Tongue (tissue), 2 donors: ENCODE results near the gene GADL1. TPM values are rescaled to one million over a fixed set of nuclear protein-coding genes. Genes with fewer than 3 reads are reported as not detected.

Source experiments
- DNase-seq: peaks from one replicate; pipeline ENCODE4 v3.0.0-alpha.2; 2015
- total RNA-seq: library from RNA; depleted of rRNA; stranded (reverse); fragments of >200 nt; gene quantifications from one replicate; pipeline ENCODE4 v1.2.3, GENCODE V29; 2014

The GADL1 gene
- total RNA-seq, 1 donor from 2014 or later = 33.1 TPM

DNA sequence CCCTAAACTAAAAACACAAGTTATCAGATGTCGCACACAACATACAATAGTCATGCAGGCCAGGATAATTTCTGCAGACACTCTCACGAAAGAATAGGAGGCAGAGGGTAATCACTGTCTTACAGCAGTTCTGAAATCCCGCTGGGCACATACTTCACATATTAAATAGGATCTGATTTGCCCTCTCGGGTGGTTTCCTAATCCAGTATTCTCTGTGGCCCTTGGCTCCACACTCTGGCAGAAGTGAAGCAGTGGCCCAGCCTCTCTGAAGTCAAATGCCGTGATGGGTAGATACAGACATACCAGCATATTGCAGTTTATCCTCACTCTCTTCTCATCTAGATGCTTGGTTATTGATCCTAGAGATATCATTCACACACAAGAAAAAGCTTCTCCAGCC, 19.0 kb downstream of the GADL1 start:
- no peak for DNase-seq

DNA sequence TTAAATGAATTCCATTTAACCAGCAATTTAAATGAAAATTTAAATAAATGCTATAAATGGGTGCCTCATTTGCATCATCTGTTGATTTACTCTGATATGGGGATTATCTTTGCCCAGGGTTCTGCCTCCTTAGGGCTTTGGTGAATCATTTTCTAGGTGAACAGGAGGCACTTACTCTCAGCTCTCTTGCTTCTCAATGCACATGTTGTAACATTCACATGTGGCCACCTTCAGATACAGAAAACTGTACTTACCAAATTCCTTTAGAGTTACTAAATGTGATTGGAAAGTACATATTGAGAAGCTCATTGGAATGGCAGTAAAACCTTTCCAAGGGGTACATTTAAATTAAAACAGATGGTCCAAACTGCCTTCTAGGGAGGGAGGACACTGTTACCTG, 20.8 kb downstream of the GADL1 start:
- DNase-seq = no peak

DNA sequence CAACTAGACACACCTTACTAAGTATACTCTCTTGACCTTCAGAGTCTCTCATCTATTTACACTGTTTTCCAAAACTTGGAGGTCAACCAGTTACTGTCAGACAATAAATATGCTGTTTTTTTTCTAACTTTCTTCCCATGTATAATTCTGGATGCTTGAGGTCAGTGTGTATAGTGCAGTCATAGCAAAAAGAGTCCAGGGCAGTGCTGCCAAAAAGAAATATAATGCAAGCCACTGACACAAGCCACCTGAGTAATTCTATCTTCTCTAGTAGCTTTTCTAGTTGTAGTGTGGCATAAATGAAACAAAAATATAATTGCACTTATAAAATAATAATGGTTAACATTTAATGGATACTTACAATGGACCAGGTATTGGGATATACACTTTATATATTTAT, 21.6 kb downstream of the GADL1 start:
- DNase-seq = no peak

DNA sequence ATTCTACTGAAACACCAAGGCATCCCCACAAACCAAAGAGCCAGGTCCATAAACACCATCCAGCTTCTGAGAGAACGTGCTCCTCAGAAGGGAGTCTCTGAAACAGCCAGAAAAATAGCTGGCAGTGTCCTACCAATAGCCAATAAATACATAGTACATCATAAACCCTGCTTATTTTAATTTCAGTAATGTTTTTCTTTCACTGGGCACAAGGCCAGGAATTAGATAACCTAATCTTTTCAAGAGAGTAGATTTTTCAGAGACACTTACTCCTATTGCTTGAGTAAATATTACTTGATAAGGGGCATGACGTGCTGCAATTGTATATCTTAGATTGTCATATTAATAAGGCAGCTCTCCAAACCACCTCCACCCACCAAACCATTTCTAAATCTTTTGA, 22.7 kb downstream of the GADL1 start:
- no peak for DNase-seq

DNA sequence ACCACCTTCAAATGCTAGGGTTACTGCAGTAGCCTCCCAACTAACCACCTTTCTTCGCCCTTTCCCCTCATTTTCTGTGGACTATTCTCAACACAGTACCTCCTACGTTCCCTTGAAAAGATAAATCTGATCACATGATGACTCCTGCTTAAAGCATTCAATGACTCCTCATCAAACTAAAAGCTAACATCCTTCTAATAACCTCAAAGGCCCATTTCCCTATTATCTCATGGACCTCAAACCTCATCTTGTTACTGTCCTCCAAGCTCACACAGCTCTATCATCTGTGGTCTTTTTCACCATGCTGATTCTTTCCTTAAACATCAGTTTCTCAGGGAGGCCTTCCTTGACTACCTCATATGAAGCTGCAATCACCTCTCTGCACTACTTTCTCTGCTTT, 29.6 kb downstream of the GADL1 start:
- no peak for DNase-seq

DNA sequence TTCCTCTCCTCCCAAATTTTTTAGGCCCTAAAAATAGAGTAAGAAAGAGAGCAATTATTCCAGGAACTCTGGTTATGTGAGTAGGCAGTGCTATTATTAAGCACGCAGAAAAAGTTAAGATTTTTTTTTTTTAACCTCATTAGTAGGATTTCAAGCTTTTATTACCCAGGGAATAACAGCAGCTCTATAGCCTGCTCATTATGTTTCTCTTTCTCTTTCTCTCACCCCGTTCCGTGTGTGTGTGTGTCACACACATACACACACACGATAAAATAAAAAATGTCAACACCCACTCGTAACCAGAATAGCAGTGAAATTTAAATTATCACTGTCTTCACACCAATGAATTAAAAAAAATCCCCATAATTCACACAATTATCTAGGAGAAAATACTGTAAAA, 30.3 kb downstream of the GADL1 start:
- DNase-seq = no peak

DNA sequence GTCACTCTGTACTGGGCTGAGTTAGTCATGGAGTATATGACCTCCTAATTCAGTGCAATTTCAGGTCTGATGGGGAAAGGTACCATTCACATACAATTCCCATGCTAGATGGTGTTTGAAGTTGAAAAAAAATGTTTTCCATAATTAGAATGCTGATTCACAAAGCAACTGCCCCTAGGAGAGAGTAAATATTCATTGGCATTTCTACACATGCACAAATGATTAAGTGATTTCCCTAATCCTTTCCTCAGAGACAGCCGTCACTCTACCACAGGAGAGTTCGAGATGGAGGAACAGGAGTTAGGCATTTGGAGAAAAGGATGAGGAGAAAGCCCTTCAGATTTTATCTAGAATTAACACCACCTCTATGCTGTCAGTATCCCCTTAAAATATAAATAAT, 32.5 kb downstream of the GADL1 start:
- no peak for DNase-seq

DNA sequence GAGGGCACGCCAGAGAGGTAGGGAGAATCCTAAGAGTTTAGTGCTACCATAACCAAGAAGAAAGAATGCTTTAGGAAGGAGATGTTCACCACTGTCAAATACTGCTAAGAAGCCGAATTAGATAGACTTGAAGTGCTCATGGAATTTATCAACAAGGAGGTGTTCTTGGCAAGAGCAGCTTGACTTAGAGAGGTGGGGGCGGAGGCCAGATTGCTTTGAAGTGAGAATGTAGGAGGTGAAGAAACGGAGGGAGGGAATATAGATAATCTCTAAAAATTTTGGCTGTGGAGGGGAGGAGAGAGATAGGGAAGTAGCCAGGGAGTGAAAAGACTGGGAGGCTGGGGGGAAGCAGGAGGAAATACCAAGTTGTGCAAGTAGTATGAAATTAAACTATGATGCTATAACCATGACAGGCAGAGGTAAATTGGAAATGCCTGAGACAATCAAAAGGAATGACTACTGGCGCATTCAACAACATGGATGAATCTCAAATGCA, 35.5 kb downstream of the GADL1 start:
- DNase-seq = no peak

DNA sequence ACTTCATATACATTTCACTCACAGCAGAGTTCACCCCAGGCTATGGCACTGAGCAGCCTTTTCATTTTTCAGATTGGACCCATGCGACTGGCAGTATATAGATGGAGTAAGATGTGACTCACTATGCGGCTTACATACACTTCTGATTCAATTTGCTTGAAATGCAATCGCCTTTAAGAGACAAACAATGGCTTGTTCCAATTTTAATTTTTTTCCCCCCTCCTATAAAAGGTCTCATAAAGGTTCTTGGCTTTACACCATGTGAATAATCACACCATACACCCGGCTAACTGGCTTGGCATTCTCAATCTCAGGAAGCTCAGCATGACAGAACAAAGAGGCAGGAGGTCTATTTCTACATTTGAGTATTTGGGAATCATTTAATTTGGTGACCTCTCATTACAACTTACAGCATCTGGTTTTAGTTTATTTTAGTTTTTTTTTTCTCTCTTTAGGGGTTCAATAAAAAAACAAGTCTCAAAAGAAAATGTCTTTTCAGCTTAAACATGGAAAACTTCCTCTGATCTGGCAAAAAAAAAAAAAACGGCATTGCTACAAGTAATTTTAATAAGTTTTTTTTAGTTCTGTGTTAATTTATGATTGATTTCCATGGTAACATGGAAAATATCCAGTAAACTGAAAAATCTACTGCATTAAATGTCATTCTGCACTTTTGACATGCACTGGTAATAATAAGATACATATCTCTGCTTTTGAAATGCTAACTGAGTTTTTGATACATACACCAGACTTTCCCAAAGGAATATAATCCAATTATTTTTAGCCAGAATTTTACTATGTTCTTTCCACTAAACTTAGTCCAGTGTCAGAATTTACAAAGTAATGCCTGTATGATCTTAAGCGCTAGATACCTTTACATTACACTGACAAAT, 38.8 kb downstream of the GADL1 start:
- DNase-seq = peak; percentile 46

DNA sequence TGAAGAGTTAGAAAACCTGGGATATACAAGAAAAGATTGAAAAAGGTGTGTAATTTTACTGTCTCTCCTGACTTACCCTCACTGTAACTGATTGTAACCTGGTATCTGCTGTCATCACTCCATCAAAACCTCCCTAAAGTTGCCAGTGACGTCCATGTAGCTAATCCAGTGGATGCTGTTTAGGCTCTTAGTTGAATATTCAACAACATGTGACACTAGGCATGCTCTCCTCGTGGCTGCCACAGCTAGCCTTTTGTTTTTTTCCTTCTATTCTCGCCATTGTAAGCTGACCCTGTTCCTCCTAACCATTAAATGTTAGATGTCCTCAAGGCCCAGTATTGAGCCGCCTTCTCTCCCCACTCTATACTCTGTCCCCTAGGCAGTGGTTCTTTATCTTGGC, 41.6 kb downstream of the GADL1 start:
- DNase-seq = no peak

DNA sequence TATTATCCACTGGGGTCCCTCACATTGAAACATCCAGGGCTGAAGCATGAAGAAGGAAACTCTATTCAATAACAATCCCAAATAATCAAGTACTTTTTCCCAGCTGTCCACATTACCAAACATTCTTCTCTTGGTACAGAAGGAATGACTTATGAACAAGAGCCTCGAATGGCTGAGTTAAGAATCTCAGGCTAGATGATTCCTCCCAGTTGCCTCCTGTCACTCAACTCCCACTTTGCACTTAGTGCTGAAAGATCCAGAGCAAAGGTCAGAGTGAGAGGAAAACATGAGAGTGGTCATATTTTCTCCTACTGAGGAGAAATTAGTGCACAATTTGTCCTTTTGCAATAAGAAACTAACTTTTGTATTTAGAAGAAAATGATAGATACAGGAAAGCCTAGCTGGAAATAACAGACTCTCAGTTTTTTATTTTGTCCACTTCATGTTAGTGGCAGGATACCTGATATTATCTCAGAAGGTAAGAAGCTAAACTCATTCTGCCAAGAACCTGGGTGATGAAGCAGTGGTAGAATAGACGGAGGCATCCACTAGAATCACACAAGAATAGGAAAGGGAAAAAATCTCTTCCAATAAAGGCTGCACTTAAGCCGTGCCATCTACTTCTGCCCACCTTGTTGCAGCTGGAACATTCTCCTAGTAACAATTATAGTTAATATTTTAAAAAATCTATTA, 46.2 kb downstream of the GADL1 start:
- DNase-seq = peak; percentile 88

DNA sequence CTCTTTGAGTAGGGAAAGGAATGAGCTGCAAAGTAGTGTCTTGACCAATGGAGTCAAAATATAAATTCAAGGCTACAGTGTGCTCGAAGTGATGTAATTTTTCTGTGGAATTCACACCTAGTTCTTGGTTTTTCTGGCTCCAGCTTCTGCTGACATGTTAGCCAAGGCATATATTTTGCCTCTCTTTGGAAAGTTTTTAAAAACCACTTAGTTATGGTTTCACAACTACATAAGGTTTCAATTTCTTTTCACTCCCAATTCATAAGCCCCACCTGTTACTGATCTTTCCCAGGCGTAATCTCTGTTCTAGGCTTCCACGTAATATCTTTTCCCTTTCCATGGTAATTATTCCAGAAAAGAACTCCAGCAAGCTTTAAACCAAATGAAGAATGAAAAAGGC, 46.9 kb downstream of the GADL1 start:
- DNase-seq = peak; percentile 70

DNA sequence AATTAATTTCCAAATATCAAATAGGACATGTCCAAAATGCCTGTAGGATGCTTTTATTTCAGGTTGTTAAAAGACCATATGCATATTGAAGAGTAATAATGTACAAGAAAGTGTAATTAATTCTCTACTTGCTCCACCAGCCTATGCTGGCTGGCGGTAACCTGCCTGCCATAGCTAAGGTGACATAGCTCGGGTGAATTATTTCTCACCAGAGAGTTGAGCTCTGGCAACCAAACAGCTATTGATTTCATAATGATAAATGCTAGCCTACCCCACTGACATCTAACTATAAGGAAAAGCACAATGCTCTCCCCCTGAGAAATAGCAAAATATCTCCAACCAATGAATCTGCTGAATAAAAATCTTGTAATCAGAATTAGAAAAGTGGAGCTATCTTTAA, 48.9 kb downstream of the GADL1 start:
- no peak for DNase-seq

DNA sequence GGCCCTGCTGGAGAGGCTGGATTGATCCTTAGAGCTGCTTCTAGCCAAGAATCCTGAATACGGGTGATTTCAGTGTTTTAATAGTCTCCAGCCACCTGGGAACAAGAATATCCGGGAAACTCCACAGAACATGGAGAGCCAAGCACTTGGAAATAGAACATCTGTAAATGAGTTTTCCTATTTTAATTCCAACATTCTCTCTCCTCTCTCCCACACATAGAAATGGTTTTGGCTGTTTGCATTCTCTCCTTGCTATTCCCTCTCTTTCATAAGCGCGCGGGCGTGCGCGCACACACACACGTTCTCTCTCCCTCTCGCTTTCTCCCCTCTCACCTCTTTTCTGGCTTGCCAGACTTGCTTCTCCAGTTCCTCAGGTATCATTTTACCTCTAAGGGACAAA, 50.6 kb downstream of the GADL1 start:
- DNase-seq = peak; percentile 53

DNA sequence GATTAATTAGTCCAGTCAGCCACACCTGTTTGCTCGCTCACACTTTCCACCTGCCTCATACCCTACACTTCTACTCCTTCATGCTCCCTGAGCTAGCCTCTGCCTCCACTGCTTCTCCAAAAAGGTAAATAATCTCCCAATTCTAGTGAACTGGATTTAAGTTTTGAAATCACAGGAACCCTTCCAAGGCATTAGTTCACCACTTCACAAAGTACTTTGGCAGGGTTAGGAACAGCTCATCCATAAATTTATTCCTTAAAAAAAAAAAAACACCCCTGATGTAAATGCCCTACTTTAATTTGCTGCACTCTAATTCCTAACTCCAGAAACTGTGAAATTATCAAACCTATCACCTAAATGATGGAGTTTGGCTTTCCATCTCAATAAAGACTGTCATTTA, 58.3 kb downstream of the GADL1 start:
- no peak for DNase-seq

DNA sequence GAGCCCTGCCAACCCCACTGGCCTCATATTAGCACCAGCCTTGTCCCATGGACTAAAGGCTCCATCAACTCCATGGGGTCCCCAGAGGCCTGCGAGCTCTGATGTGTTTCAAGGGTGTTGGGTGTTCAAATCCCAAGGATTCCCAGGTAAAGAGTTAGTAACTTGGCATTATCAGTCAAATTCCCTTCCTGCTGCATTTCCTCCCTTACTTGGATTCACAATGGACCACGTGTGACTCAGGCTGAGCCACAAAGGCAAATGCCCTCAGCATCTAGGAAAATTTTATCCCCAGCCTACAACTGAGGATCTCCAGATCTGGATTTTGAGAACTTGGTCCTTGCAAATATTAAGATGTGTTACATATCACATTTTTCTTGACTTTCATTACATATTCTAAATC, 58.8 kb downstream of the GADL1 start:
- no peak for DNase-seq

DNA sequence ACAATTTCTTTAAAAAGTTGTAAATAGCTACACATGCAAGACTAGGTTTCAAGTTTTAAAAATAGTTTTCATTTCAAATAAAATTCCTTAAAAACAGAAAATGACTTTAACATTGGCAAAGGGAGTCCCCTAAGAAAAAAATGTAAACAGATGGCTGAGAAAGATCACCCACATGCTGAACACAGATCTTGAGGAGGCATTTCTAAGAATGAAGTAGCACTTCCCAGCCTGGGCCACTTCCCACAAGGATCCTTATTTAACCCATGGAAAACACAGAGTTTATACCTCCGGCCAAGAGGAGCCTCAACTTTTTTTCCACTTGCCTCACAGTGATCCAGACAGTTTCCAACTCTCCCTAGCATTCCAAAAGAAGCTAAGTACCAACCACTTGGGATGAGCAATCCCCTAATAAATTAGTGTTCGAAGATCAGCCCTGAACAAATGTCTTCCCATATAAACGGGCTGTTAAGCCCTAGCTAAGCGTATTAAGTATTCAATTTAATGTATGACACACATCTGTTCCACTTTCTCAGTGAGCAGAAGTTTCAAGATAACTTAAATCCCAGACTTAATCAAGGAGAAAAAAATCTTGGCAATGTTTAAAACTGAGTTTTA, 61.4 kb downstream of the GADL1 start:
- DNase-seq = peak; percentile 58

DNA sequence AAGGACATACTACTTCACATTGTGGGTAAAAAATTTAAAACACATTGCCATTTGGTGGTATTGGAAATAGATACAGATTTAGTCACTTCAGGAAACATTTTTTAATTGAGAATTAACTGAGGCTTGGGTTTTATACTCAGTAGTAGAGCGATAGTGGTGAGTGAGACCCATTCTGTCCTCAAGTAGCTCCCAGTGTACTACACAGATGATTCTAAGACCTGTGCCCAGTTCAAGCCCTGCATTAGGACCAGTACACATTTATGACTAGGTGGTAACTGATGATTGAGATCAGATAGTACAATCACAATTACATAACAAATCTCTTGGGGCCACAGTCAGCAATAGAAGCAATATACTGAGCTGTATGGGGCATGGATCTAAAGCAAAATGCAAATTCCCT, 67.4 kb downstream of the GADL1 start:
- no peak for DNase-seq

DNA sequence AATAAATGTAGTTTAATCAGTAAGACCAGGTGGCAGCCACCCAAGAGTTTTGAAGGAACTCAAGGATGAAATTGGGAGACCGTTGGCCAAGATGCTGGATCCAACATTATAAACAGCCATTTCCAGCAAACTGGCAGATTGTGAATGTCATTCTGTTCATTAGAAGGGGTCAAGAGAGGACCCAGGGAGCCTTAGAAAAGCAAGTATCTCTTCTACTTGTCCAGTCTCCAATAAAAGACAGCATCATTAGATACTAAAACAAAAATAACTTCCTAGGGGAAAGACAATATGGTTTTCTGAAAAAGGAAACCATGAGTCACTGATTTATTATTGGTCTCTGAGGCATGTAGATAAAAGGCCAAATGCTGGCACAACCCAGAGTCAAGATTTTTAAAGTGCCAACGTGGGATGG, 67.9 kb downstream of the GADL1 start:
- peak; percentile 67 for DNase-seq

DNA sequence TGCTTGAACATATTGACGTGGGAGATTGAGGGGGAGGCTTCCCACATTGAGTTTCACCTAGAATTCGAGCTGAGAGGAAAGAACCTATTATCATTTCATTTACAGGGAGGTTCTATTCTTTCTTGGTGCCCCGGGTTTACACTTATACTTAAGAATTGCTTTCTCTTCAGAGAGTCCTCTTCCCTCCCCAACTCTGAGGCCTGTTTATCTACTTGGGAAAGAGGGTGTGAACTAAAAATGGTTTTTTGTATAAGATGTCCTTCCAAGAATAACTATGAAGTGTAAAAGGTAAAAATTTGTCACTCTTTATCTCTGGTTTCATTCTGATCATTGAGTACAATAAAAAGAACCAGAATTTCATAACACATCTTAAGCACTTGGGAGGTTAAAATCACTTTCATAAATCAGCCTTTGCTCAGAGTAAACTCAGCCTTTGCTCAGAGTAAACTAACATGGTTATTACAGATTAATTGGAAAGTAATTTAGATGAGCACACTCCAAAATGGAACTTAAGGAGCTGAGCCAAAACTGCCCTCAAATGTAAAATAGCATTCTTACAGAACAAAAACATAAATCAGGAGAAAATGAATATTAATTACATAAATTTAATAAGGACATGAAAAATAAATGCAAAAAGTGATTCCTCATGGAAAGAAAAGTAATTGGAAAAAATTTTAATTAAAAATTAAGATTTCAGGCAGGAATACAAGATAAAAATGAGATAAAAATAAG, 75.2 kb downstream of the GADL1 start:
- no peak for DNase-seq

DNA sequence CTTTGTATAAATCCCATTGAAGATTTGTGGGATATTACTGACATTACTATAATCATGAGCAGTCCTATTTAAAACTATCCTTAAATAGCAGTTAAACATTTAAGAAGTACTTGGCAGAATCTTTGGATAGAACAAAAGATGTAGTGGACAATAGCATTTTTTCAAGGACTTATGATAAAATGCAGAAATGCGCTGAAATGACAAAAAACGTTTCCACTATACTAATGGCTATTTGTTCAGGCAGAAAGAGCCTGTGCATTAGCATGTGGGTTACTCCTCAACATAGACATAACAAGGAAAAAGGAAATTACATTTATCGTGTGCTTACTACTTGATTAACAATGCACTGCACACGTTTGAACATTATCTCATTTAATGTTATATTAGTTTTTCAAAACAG, 80.7 kb downstream of the GADL1 start:
- DNase-seq = peak; percentile 27

DNA sequence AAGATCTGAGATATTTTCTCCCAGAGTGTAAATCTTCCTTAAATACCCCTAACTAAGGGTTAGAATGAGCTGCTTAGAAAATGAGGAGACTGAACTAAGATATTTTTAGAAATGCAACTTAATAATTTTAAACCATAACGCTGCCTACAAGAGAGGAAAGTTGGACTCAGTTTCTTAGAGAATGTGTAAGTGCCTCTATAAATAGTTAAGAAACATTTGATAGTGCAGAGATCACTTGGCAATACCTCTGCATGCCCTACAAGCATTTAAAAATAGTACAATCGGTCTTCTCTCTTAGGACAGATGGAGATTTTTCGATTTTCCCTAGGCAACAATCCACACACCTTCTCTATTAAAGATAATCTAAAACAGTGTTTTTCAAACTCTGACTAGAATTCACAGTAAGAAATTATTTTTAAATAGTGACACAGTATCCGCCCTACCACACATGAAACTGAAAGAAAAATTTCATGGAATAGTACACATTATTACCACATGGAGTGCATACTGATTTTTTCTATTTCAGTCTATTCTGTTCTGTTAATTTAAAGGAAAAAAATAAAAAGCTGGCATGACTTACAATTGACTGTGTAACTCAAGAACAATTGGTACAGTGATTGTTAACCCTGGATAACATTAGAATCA, 83.2 kb downstream of the GADL1 start:
- peak; percentile 40 for DNase-seq
